Occipital lobe (tissue), 2 donors: ENCODE results near the gene DEFB125. TPM values are rescaled to one million over a fixed set of nuclear protein-coding genes. Genes with fewer than 3 reads are reported as not detected.

ENCODE experiments used
- DNase-seq: peaks from one replicate; lab custom pipeline; 2025; lab: John Stamatoyannopoulos, UW
- total RNA-seq: library from RNA; depleted of rRNA; stranded (reverse); fragments of >200 nt; gene quantifications from one replicate; pipeline ENCODE4 v1.2.3, GENCODE V29; 2014

The DEFB125 gene
- total RNA-seq, 1 donor from 2014 or later: not detected

DNA sequence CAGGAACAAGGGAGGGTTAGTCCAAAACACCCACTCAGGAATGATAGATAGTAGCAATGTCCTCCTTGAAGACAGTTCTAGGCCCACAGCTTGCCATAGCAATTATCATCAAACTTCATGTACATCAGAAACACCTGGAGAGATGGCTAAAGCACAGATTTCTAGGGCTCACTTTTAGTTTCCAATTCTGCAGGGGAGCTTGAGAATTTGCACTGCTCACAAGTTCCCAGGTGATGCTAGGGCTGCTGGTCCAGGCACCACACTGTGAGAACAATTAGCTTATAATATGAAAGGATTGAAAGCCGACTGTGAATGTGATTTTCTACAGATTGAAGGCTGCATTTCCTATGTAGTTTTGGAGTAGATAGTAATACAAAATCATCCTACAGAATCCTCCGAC, 58.4 kb downstream of the DEFB125 start:
- DNase-seq: no peak

Other genes starting within 250 kb of the DEFB125 start
- gene DEFB126, start 54.9 kb downstream of the DEFB125 start, total RNA-seq: not detected
- not detected for gene DEFB127, start 69.8 kb downstream of the DEFB125 start, total RNA-seq
- not detected for gene DEFB128, start 102.0 kb downstream of the DEFB125 start, total RNA-seq
- not detected for gene DEFB129, start 139.6 kb downstream of the DEFB125 start, total RNA-seq
- not detected for gene DEFB132, start 170.1 kb downstream of the DEFB125 start, total RNA-seq
- gene C20orf96, start 203.1 kb downstream of the DEFB125 start, total RNA-seq: 3.3 TPM
- 27.0 TPM for gene ZCCHC3, start 209.9 kb downstream of the DEFB125 start, total RNA-seq
- 9.4 TPM for gene SOX12, start 237.9 kb downstream of the DEFB125 start, total RNA-seq